ENCODE measurements around the gene CRYBG3. TPM values are rescaled to one million over a fixed set of nuclear protein-coding genes. Genes with fewer than 3 reads are reported as not detected.

The CRYBG3 gene
- total RNA-seq, 1 experiment from 2014 or later: 5.9 TPM

GRCh38 chr3:97872525-97873042, 50.8 kb downstream of the CRYBG3 start:
- no peak overlapping the region for H2BK20ac ChIP-seq (ENCODE audit: low read depth, low read length, poor library complexity, severe bottlenecking)
- no CpG with 5 or more reads among the region's 1 CpG for WGBS (ENCODE audit: extremely low coverage, insufficient read length, low lambda C conversion rate)
- H2BK15ac ChIP-seq (ENCODE audit: low read depth, low read length): no peak overlapping the region
- H3K23ac ChIP-seq (ENCODE audit: insufficient read length, low read depth, low read length): no peak overlapping the region
- H3K79me1 ChIP-seq (ENCODE audit: insufficient read depth, low read depth, low read length, poor library complexity, severe bottlenecking): no peaks in the 10 kb centered on the region
- no peak overlapping the region for H3K27ac ChIP-seq (ENCODE audit: insufficient read length, low read depth, low read length)
- no peak overlapping the region for H3K4ac ChIP-seq (ENCODE audit: low read depth, low read length)
- H2BK12ac ChIP-seq (ENCODE audit: insufficient read length, low read depth, low read length): no peak overlapping the region
- H2AFZ ChIP-seq (ENCODE audit: low read length): no peak overlapping the region
- no peaks in the 10 kb centered on the region for H3K79me2 ChIP-seq (ENCODE audit: insufficient read depth, low read length)
- H3K9ac ChIP-seq (ENCODE audit: extremely low read depth, insufficient read length, low read length): no peak overlapping the region
- H3K23me2 ChIP-seq (ENCODE audit: insufficient read length, low read depth, low read length, poor library complexity, severe bottlenecking): no peaks in the 10 kb centered on the region
- H3K4me1 ChIP-seq (ENCODE audit: insufficient read depth, low read length): no peaks in the 10 kb centered on the region
- no peak overlapping the region for H2AK5ac ChIP-seq (ENCODE audit: insufficient read length, low read length)
- Mint-ChIP-seq H3K27me3 (ENCODE audit: low read depth) (no peaks in the 10 kb centered on the region), H3K4me1 (no peaks in the 10 kb centered on the region), H3K36me3 (ENCODE audit: insufficient read depth in 1 of 3, low read depth in 3 of 3) (peaks cover 0 to 17% (median 7%) of the 10 kb centered on the region in 3 experiments), H3K4me3 (no peak overlapping the region), H3K27ac (no peak overlapping the region), H3K9me3 (peaks cover 0 to 6% of the 10 kb centered on the region in 2 experiments; a peak in 1 of 5 replicates)
- H3K56ac ChIP-seq (ENCODE audit: insufficient read length, low read depth, low read length): no peak overlapping the region
- no peaks in the 10 kb centered on the region for H4K20me1 ChIP-seq (ENCODE audit: control insufficient read depth, insufficient read depth, insufficient read length)
- no peak for TF ChIP-seq CTCF (conservative IDR thresholded peaks at IDR 0.05)
- no peaks in the 10 kb centered on the region for H3K27me3 ChIP-seq (ENCODE audit: insufficient read depth, low read length)
- no peak overlapping the region for H4K91ac ChIP-seq (ENCODE audit: insufficient read length, low read depth, low read length)
- H2BK120ac ChIP-seq (ENCODE audit: low read depth, low read length, poor library complexity, severe bottlenecking): no peak overlapping the region
- H2BK5ac ChIP-seq (ENCODE audit: insufficient read length, low read length): no peak overlapping the region
- H4K5ac ChIP-seq (ENCODE audit: insufficient read length, low read depth, low read length): no peak overlapping the region
- H3K4me2 ChIP-seq (ENCODE audit: insufficient read depth, insufficient read length, low read length): no peak overlapping the region
- no peak for DNase-seq
- H4K8ac ChIP-seq (replicated peaks; ENCODE audit: insufficient read length, low read depth, low read length): no peak overlapping the region
- H3K9me3 ChIP-seq (ENCODE audit: control insufficient read depth, low read depth, low read length): no peaks in the 10 kb centered on the region
- H3K14ac ChIP-seq (ENCODE audit: insufficient read depth, low read length): no peak overlapping the region
- no peak overlapping the region for H3K18ac ChIP-seq (ENCODE audit: insufficient read length, low read depth, low read length)
- H3T11ph ChIP-seq (ENCODE audit: low read length): no peak overlapping the region

Data from H9 (cell line).